Endothelial cell of umbilical vein (primary cell): ENCODE results near the gene STK38L. TPM values are rescaled to one million over a fixed set of nuclear protein-coding genes. Genes with fewer than 3 reads are reported as not detected.

Experiments
- BruUV-seq: library from RNA; stranded (reverse); fragments of 400-500 nt; replicated peaks from 2 replicates; lab custom pipeline; 2021; lab: Mats Ljungman, UMichigan
- CTCF ChIA-PET: fragments of 300-600, 350-600 bp; sonication (Branson Sonifier 250); formaldehyde crosslinking; loops from one replicate; lab custom pipeline; 2021; ENCODE audit warnings: antibody characterized with exemption, inconsistent platforms; lab: Charles Lee
- POLR2A ChIA-PET: fragments of 300-600, 350-600 bp; sonication (Branson Sonifier 250); formaldehyde crosslinking; loops from one replicate; lab custom pipeline; 2021; ENCODE audit warnings: antibody characterized with exemption, inconsistent platforms; lab: Charles Lee
- DNase-seq: peaks from one replicate; pipeline ENCODE4 v3.0.0-alpha.2; 2011; ENCODE audit warnings: low read depth, low spot score
- FAIRE-seq: peaks from 2 replicates; lab custom pipeline; 2011; peaks lifted over from hg19 to GRCh38; lab: Jason Lieb, UNC
- H2AFZ ChIP-seq: 2 replicates; pipeline ENCODE4 v1.6.0; 2012; ENCODE audit warnings: low read depth, low read length, control low read depth, inconsistent platforms
- H3K27ac ChIP-seq: 2 replicates; pipeline ENCODE4 v1.5.1; 2011; ENCODE audit warnings: low read depth, mild to moderate bottlenecking, control low read depth, low read length, moderate library complexity; ENCODE audit not compliant: insufficient read depth
- H3K27me3 ChIP-seq, 2 experiments: 2 replicates each; pipeline versions ENCODE4 v1.6.0 to v1.6.1; 2011; ENCODE audit warnings: low read length in 2 of 2, mixed read lengths in 1 of 2; ENCODE audit not compliant: control insufficient read depth in 2 of 2, insufficient read depth in 2 of 2
- H3K36me3 ChIP-seq, 2 experiments: 2 replicates in 1 of 2; 3 replicates in 1 of 2; pipeline ENCODE4 v1.5.1; 2011; ENCODE audit warnings: low read length in 2 of 2, mild to moderate bottlenecking in 1 of 2, moderate library complexity in 1 of 2; ENCODE audit not compliant: control insufficient read depth in 2 of 2, insufficient read depth in 2 of 2; ENCODE audit errors: extremely low read depth in 1 of 2
- H3K4me1 ChIP-seq: 3 replicates; pipeline ENCODE4 v1.5.1; 2011; ENCODE audit warnings: mild to moderate bottlenecking, low read length; ENCODE audit not compliant: control insufficient read depth, insufficient read depth; ENCODE audit errors: extremely low read depth
- H3K4me2 ChIP-seq: 2 replicates; pipeline ENCODE4 v1.6.1; 2011; ENCODE audit warnings: low read length, control low read depth, mixed read lengths; ENCODE audit not compliant: insufficient read depth
- H3K4me3 ChIP-seq, 3 experiments: fragments of 200-600 bp in 1 of 3; sonication (generic), shearing (Covaris generic) in 1 of 3; replicated peaks in 1 of 3; 2 replicates each; pipeline ENCODE4 v1.5.1; 2011 to 2016; ENCODE audit warnings: control low read depth in 3 of 3, low read length in 3 of 3, mild to moderate bottlenecking in 2 of 3, inconsistent platforms in 1 of 3, low read depth in 1 of 3, moderate library complexity in 1 of 3; ENCODE audit not compliant: insufficient read depth in 1 of 3
- H3K79me2 ChIP-seq: 2 replicates; pipeline ENCODE4 v1.6.0; 2012; ENCODE audit warnings: low read length, inconsistent platforms; ENCODE audit not compliant: control insufficient read depth, insufficient read depth
- H3K9ac ChIP-seq: replicated peaks from 2 replicates; pipeline ENCODE3; 2011; ENCODE audit warnings: low read length, control low read depth; ENCODE audit not compliant: insufficient read depth; ENCODE audit errors: extremely low read depth
- H3K9me1 ChIP-seq: replicated peaks from 3 replicates; pipeline ENCODE4 v1.6.0; 2011; ENCODE audit warnings: mild to moderate bottlenecking, low read length; ENCODE audit not compliant: control insufficient read depth, insufficient read depth; ENCODE audit errors: extremely low read depth
- H3K9me3 ChIP-seq: replicated peaks from 2 replicates; pipeline ENCODE4 v1.5.1; 2012; ENCODE audit warnings: low read length, inconsistent platforms; ENCODE audit not compliant: control insufficient read depth, insufficient read depth
- H4K20me1 ChIP-seq: replicated peaks from 2 replicates; pipeline ENCODE3; 2011; ENCODE audit warnings: mild to moderate bottlenecking, low read length; ENCODE audit not compliant: control insufficient read depth, insufficient read depth; ENCODE audit errors: extremely low read depth
- FOS ChIP-seq: IDR thresholded peaks from 2 replicates; pipeline ENCODE4 v1.6.1; 2011; ENCODE audit warnings: mild to moderate bottlenecking, low read length, moderate library complexity, borderline replicate concordance; ENCODE audit not compliant: insufficient read depth
- GATA2 ChIP-seq: IDR thresholded peaks from 2 replicates; pipeline ENCODE4 v1.7.0; 2011; ENCODE audit warnings: low read depth, mild to moderate bottlenecking, moderate library complexity, mixed read lengths, low read length; ENCODE audit not compliant: insufficient read length, insufficient read depth
- JUN ChIP-seq: IDR thresholded peaks from 2 replicates; pipeline ENCODE4 v1.6.1; 2011; ENCODE audit warnings: borderline replicate concordance, low read depth; ENCODE audit not compliant: insufficient read length, insufficient read depth
- MYC ChIP-seq: IDR thresholded peaks from one replicate; pipeline ENCODE4 v1.6.1; 2011; ENCODE audit warnings: mild to moderate bottlenecking, low read depth, low read length
- POLR2A ChIP-seq: IDR thresholded peaks from 2 replicates; pipeline ENCODE4 v1.6.1; 2012; ENCODE audit warnings: low read depth, mild to moderate bottlenecking, control low read depth, low read length
- POLR2AphosphoS5 ChIP-seq: IDR thresholded peaks from 2 replicates; pipeline ENCODE4 v1.6.1; 2012; ENCODE audit warnings: low read depth, mild to moderate bottlenecking, control low read depth, low read length, moderate library complexity; ENCODE audit not compliant: insufficient read depth
- dilution Hi-C: fragments of 300-500 bp; cut with MboI; formaldehyde crosslinking; loops from one replicate; pipeline ENCODE4 v1.15.0; 2019; ENCODE audit warnings: low sequenced_read_pairs; ENCODE audit not compliant: extremely low pct_ligation_motif_present
- intact Hi-C: fragments of 100-400 bp; cut with micrococcal nuclease; formaldehyde crosslinking; loops from one replicate; pipeline ENCODE4 v1.10.0; 2022
- polyA plus RNA-seq, 4 experiments: library from polyadenylated mRNA; depleted of rRNA in 3 of 4; stranded (reverse) in 3 of 4; unstranded in 1 of 4; fragments of >200 nt; gene quantifications; 2 replicates each; pipeline versions ENCODE4 v1.2.1 to v1.2.3, GENCODE V29; 2011 to 2012; ENCODE audit warnings: missing spikeins in 1 of 4
- total RNA-seq: library from RNA; stranded (reverse); gene quantifications from 2 replicates; pipeline ENCODE4 v1.2.3, GENCODE V29; 2021
- TF ChIP-seq, protein P1 (sequence below): IDR thresholded peaks from 2 replicates; pipeline ENCODE4 v1.6.1; 2011; ENCODE audit not compliant: insufficient read depth, insufficient read length
- TF ChIP-seq, protein P2 (sequence below), 2 donors: IDR thresholded peaks; 1 replicate in 1 of 2; 2 replicates in 1 of 2; pipeline ENCODE4 v1.5.1; 2011; ENCODE audit warnings: low read length in 2 of 2, mild to moderate bottlenecking in 2 of 2, moderate library complexity in 2 of 2, control low read depth in 1 of 2, inconsistent platforms in 1 of 2, low read depth in 1 of 2; ENCODE audit not compliant: insufficient read depth in 1 of 2; ENCODE audit errors: extremely low read depth in 1 of 2

The STK38L gene
- total and polyA plus RNA-seq, 2 donors (not counting 3 experiments of a cell fraction or from before 2014, with no cell fraction given): 14.7 to 58.4 TPM

GRCh38 chr12:27290501-27291168, 46.5 kb downstream of the STK38L start:
- Histone ChIP-seq H3K9me3 (no peaks in the 10 kb centered on the region), H3K27ac (peak overlapping the region; percentile 87), H3K9me1 (no peaks in the 10 kb centered on the region), H3K4me1 (peaks cover 51% of the 10 kb centered on the region), H3K79me2 (no peaks in the 10 kb centered on the region), H4K20me1 (no peaks in the 10 kb centered on the region), H3K4me2 (peak overlapping the region; percentile 18), H3K4me3 (no peak overlapping the region), H3K9ac (no peak overlapping the region), H3K27me3 (no peaks in the 10 kb centered on the region), H3K36me3 (no peaks in the 10 kb centered on the region), H2AFZ (no peak overlapping the region)
- FAIRE-seq (no peak), DNase-seq (peak; percentile 77)
- ChIA-PET CTCF (interaction anchor here (0.6 to 3.2 kb wide), 5 partner anchors 10 to 351 kb away, joined by 3 to 24 read pairs (median 3); no protein-coding TSS in a partner anchor), POLR2A (no interaction called here)
- TF ChIP-seq, protein P1, sequence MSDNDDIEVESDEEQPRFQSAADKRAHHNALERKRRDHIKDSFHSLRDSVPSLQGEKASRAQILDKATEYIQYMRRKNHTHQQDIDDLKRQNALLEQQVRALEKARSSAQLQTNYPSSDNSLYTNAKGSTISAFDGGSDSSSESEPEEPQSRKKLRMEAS: peak; percentile 32
- TF ChIP-seq GATA2: no peak
- no TSS peak for BruUV-seq
- dilution Hi-C loops: no loop called here
- intact Hi-C loops: loop anchor here (2.0 to 10.0 kb wide), 3 partner anchors 112 to 356 kb away; partner anchors contain the start of genes FGFR1OP2 and INTS13

GRCh38 chr12:27291862-27292261, 47.8 kb downstream of the STK38L start:
- Histone ChIP-seq H3K9ac (peak overlapping the region; percentile 67), H3K4me2 (peak overlapping the region; percentile 78), H3K27ac (peak overlapping the region; percentile 87), H3K79me2 (peaks cover 4% of the 10 kb centered on the region), H3K9me1 (no peaks in the 10 kb centered on the region), H3K4me3 (peak overlapping the region in 1 of 3 experiments; percentile 36), H3K36me3 (no peaks in the 10 kb centered on the region), H4K20me1 (no peaks in the 10 kb centered on the region), H3K4me1 (peaks cover 44% of the 10 kb centered on the region), H2AFZ (no peak overlapping the region), H3K9me3 (no peaks in the 10 kb centered on the region), H3K27me3 (no peaks in the 10 kb centered on the region)
- DNase-seq (peak; percentile 94), FAIRE-seq (peak; percentile 81)
- BruUV-seq: no TSS peak
- dilution Hi-C loops (no loop called here), intact Hi-C loops (loop anchor here (1.0 to 10.0 kb wide), 5 partner anchors 8 to 357 kb away; partner anchors contain the start of genes FGFR1OP2, INTS13 and STK38L)
- POLR2A ChIA-PET: no interaction called here
- CTCF ChIA-PET: interaction anchor here (3.2 kb wide), 1 partner anchor 15 kb away, joined by 24 read pairs; no protein-coding TSS in a partner anchor
- peak; percentile 54 for TF ChIP-seq POLR2A
- TF ChIP-seq GATA2: peak; percentile 76
- peak; percentile 40 for TF ChIP-seq POLR2AphosphoS5
- no peak for TF ChIP-seq MYC
- peak; percentile 1 for TF ChIP-seq FOS
- TF ChIP-seq, protein P2, sequence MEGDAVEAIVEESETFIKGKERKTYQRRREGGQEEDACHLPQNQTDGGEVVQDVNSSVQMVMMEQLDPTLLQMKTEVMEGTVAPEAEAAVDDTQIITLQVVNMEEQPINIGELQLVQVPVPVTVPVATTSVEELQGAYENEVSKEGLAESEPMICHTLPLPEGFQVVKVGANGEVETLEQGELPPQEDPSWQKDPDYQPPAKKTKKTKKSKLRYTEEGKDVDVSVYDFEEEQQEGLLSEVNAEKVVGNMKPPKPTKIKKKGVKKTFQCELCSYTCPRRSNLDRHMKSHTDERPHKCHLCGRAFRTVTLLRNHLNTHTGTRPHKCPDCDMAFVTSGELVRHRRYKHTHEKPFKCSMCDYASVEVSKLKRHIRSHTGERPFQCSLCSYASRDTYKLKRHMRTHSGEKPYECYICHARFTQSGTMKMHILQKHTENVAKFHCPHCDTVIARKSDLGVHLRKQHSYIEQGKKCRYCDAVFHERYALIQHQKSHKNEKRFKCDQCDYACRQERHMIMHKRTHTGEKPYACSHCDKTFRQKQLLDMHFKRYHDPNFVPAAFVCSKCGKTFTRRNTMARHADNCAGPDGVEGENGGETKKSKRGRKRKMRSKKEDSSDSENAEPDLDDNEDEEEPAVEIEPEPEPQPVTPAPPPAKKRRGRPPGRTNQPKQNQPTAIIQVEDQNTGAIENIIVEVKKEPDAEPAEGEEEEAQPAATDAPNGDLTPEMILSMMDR (IDR thresholded peaks at IDR 0.05; ENCODE audit: extremely low read depth in 1 of 2, insufficient read depth in 1 of 2, low read depth in 1 of 2, low read length in 2 of 2): no peak
- TF ChIP-seq JUN: peak; percentile 46
